Smooth muscle cell (in vitro differentiated cells): ENCODE measurements around the gene NEK4. TPM values are rescaled to one million over a fixed set of nuclear protein-coding genes. Genes with fewer than 3 reads are reported as not detected.

ENCODE experiments used
- DNase-seq: peaks from one replicate; lab custom pipeline; 2025; ENCODE audit not compliant: unreplicated experiment; lab: John Stamatoyannopoulos, UW
- H2AFZ ChIP-seq: fragments of 200-600 bp; sonication (generic); 2 replicates; pipeline ENCODE4 v1.6.0; 2016; ENCODE audit warnings: antibody characterized with exemption, low read depth, mild to moderate bottlenecking
- H3F3A ChIP-seq: fragments of 200-600 bp; sonication (generic); 2 replicates; pipeline ENCODE4 v1.6.0; 2017; ENCODE audit warnings: antibody characterized with exemption, low read depth
- H3K27ac ChIP-seq: fragments of 200-600 bp; sonication (generic); 2 replicates; pipeline ENCODE4 v1.5.1; 2016; ENCODE audit warnings: low read depth, mild to moderate bottlenecking
- H3K27me3 ChIP-seq: fragments of 200-600 bp; sonication (generic); 2 replicates; pipeline ENCODE4 v1.6.1; 2016; ENCODE audit warnings: low read depth, mild to moderate bottlenecking
- H3K36me3 ChIP-seq: fragments of 200-600 bp; sonication (generic); 2 replicates; pipeline ENCODE4 v1.5.1; 2016; ENCODE audit warnings: low read depth
- H3K4me1 ChIP-seq: fragments of 200-600 bp; sonication (generic); 2 replicates; pipeline ENCODE4 v1.5.1; 2016; ENCODE audit warnings: low read depth
- H3K4me2 ChIP-seq: fragments of 200-600 bp; sonication (generic); 2 replicates; pipeline ENCODE4 v1.6.0; 2016; ENCODE audit warnings: mild to moderate bottlenecking
- H3K4me3 ChIP-seq: fragments of 200-600 bp; sonication (generic); 2 replicates; pipeline ENCODE4 v1.5.1; 2016; ENCODE audit warnings: mild to moderate bottlenecking
- H3K79me2 ChIP-seq: fragments of 200-600 bp; sonication (generic); 2 replicates; pipeline ENCODE4 v1.6.0; 2016; ENCODE audit warnings: low read depth, mild to moderate bottlenecking
- H3K9ac ChIP-seq: fragments of 200-600 bp; sonication (generic); 2 replicates; pipeline ENCODE4 v1.6.0; 2016; ENCODE audit warnings: low read depth
- H3K9me3 ChIP-seq: fragments of 200-600 bp; sonication (generic); replicated peaks from 2 replicates; pipeline ENCODE4 v1.5.1; 2016; ENCODE audit warnings: low read depth
- H4K20me1 ChIP-seq: fragments of 200-600 bp; sonication (generic); 2 replicates; pipeline ENCODE4 v1.6.0; 2016; ENCODE audit warnings: low read depth
- WGBS: methylation state at CpG from one replicate; pipeline ENCODE4 v1.1.7; 2016; ENCODE audit warnings: low lambda C conversion rate; 5-methylcytosine and 5-hydroxymethylcytosine counted together
- polyA plus RNA-seq: library from polyadenylated mRNA; unstranded; fragments of >200 nt; fragmentation: Nextera tagmentation; extraction: Ambion mirVana; gene quantifications from 2 replicates; pipeline ENCODE4 v1.2.1, GENCODE V29; 2016
- total RNA-seq: library from RNA; depleted of rRNA; stranded (reverse); fragments of >200 nt; gene quantifications from 2 replicates; pipeline ENCODE4 v1.2.3, GENCODE V29; 2014
- TF ChIP-seq, protein P1 (sequence below): fragments of 200-600 bp; sonication (generic); IDR thresholded peaks from 2 replicates; pipeline ENCODE4 v1.5.1; 2017; ENCODE audit warnings: borderline replicate concordance, mild to moderate bottlenecking, antibody characterized with exemption; ENCODE audit not compliant: insufficient read depth, poor library complexity, severe bottlenecking

NEK4 gene
- total and polyA plus RNA-seq, 2 experiments from 2014 or later, result 8.6 to 11.0 TPM

DNA sequence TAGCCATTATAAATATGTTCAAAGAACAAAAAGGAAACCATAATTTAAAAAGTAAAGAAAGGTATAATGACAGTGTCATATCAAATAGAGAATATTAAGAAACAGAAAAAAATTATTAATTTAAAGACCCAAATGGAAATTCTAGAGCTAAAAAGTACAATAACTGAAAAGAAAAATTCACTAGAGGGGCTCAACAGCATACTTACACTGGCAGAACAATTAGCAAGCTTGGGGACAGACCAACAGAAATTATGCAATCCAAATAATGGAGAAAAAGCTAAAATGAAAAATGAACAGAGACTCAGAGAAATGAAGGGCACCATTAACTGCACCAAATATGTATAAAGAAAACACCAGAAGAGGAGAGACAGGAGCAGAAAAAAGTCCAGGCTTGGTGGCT, 51.1 kb downstream of the NEK4 start:
- Histone ChIP-seq H3K79me2 (no peaks in the 10 kb centered on the region), H3K27ac (no peak overlapping the region), H3K36me3 (peaks cover 12% of the 10 kb centered on the region), H3K27me3 (no peaks in the 10 kb centered on the region), H2AFZ (no peak overlapping the region), H3K9me3 (no peaks in the 10 kb centered on the region), H3K9ac (no peak overlapping the region), H3K4me3 (no peak overlapping the region), H3F3A (no peaks in the 10 kb centered on the region), H4K20me1 (no peaks in the 10 kb centered on the region), H3K4me2 (no peak overlapping the region), H3K4me1 (peaks cover 2% of the 10 kb centered on the region)
- TF ChIP-seq, protein P1, sequence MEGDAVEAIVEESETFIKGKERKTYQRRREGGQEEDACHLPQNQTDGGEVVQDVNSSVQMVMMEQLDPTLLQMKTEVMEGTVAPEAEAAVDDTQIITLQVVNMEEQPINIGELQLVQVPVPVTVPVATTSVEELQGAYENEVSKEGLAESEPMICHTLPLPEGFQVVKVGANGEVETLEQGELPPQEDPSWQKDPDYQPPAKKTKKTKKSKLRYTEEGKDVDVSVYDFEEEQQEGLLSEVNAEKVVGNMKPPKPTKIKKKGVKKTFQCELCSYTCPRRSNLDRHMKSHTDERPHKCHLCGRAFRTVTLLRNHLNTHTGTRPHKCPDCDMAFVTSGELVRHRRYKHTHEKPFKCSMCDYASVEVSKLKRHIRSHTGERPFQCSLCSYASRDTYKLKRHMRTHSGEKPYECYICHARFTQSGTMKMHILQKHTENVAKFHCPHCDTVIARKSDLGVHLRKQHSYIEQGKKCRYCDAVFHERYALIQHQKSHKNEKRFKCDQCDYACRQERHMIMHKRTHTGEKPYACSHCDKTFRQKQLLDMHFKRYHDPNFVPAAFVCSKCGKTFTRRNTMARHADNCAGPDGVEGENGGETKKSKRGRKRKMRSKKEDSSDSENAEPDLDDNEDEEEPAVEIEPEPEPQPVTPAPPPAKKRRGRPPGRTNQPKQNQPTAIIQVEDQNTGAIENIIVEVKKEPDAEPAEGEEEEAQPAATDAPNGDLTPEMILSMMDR, result no peak
- DNase-seq, result no peak

DNA sequence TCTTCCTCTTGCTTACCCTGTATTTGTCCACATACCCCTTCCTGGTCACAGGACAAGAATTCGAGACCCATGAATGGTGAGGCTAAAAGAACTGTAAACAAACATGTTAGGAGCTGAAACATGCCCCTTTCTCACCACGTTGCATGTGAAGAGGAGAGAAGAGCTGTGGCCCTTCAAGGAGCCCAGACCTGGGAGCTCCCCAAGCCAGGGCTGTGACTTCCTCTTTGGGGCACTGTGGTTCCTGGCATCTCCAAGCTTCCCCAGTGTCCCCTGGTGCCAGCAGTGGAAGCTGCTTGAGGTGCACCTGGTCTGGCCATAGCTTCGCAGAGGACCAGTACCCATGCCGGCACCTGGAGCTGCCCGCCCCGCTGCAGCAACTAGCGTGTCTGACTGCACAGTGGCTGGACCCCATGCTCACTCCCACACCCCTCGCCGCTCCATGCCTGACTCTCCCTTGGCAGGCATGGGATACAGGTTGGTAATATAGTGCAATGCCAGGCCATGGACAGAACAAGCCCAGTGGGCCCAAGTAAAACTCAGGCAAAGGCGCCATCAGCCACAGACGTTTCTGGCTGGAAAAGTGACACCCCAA, 54.9 kb downstream of the NEK4 start:
- H3K4me2 ChIP-seq, result no peak overlapping the region
- H3K4me1 ChIP-seq, result peaks cover 7% of the 10 kb centered on the region
- WGBS, result 94% methylated on average over 11 of the region's 11 CpGs
- H4K20me1 ChIP-seq, result no peaks in the 10 kb centered on the region
- no peak overlapping the region for H3K27ac ChIP-seq
- no peak for DNase-seq
- peaks cover 12% of the 10 kb centered on the region for H3K36me3 ChIP-seq
- TF ChIP-seq, protein P1, result no peak
- no peaks in the 10 kb centered on the region for H3K9me3 ChIP-seq
- no peaks in the 10 kb centered on the region for H3K27me3 ChIP-seq
- H2AFZ ChIP-seq, result no peak overlapping the region
- no peak overlapping the region for H3K9ac ChIP-seq
- H3F3A ChIP-seq, result peaks cover 2% of the 10 kb centered on the region
- H3K4me3 ChIP-seq, result no peak overlapping the region
- H3K79me2 ChIP-seq, result no peaks in the 10 kb centered on the region

DNA sequence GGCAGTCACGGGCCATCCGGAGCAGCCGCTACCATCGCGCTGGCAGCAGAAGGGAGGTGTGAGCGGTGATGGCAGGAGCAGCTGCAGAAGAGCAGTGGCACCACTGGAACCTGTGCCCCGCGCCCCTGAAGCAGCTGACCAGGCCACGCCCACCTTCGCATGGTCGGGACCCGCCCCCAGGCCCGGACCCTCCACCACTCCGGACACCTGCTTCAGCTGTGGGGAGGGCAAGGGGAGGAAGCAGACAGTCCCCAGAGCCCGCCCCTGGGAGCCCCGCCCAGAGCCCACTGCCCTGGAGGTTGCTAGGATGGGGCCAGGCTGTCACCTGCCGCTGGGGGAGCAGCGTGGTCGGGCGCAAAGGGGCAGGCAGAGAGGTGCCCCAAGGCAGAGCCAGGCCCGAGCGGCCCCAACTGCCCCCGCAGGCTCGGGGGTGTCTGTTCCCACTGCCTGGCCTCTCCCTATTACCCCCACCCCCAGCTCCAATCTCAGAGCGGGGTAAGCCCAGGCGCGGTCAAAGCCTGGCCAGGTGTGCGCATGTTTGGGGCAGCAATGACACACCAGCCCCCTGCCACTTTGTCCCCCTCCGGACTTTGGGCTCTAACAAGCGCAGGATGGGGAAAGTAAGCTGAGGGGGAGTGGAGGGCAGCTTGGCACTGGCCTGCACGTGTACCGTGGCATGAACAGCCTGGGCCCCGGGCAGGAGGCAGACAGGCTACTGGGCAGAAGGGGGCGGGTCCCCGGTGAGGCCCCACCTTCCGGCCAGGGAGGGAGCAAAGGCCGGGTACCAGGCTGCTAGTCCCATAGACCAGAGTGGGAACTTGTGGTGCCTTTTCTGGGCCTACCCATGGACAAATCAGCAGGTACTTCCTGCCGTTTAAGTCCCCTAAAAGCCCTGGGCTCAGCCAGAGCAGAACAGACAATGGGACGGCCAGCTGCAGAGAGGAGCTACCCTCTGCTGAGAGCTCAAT, 56.1 kb downstream of the NEK4 start:
- H3K4me2 ChIP-seq, result peak overlapping the region; percentile 73
- TF ChIP-seq, protein P1, result no peak
- H3K4me3 ChIP-seq, result peak overlapping the region; percentile 26
- no peak overlapping the region for H2AFZ ChIP-seq
- H3K79me2 ChIP-seq, result no peaks in the 10 kb centered on the region
- H3K27me3 ChIP-seq, result no peaks in the 10 kb centered on the region
- H3K36me3 ChIP-seq, result peaks cover 8% of the 10 kb centered on the region
- no peaks in the 10 kb centered on the region for H3K9me3 ChIP-seq
- peaks cover 10% of the 10 kb centered on the region for H3F3A ChIP-seq
- no peak overlapping the region for H3K9ac ChIP-seq
- 19% methylated on average over 38 of the region's 39 CpGs for WGBS
- DNase-seq, result no peak
- peaks cover 7% of the 10 kb centered on the region for H3K4me1 ChIP-seq
- no peaks in the 10 kb centered on the region for H4K20me1 ChIP-seq
- no peak overlapping the region for H3K27ac ChIP-seq
